Adrenal gland (tissue), 5 donors: ENCODE data around the gene OR8A1.

Experiments
- POLR2A ChIP-seq, 2 donors: fragments of 450-650 bp; IDR thresholded peaks; one replicate each; pipeline ENCODE4 v1.6.1; 2017; ENCODE audit warnings: antibody characterized with exemption in 2 of 2, mild to moderate bottlenecking in 2 of 2, moderate library complexity in 1 of 2
- TF ChIP-seq, protein P1 (sequence below), 6 experiments: fragments of 450-650 bp in 4 of 6; fragments of 200-600 bp in 2 of 6; sonication (generic) in 1 of 6; IDR thresholded peaks; 1 replicate in 5 of 6; 2 replicates in 1 of 6; pipeline versions ENCODE4 v1.5.1 to v1.8.0; 2016 to 2021; ENCODE audit warnings: antibody characterized with exemption in 6 of 6, mild to moderate bottlenecking in 2 of 6, moderate library complexity in 1 of 6
- donor health status: DM: no; HTN: no; CAD: no.

DNA sequence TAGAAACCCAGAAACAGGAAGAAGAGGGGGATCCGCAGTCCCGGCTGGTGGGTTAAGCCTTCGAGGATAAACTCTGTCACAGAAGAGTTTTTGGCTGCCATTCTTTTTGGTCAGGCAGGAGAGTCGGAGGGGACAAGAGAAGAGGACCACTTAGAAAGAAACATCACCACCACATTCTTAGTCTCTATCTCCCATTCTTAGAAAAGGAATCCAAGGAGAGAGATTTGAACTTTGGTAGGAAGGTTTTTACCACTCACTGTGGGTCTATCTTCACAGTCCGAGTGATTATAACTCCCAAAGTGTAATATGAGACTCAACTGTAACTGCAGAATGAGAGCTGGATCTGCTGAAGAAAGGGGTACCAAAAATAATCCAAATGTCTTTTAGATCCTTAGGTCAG lies 26.2 kb upstream of the OR8A1 start, which contains the start of gene OR8B12:
- TF ChIP-seq, protein P1, sequence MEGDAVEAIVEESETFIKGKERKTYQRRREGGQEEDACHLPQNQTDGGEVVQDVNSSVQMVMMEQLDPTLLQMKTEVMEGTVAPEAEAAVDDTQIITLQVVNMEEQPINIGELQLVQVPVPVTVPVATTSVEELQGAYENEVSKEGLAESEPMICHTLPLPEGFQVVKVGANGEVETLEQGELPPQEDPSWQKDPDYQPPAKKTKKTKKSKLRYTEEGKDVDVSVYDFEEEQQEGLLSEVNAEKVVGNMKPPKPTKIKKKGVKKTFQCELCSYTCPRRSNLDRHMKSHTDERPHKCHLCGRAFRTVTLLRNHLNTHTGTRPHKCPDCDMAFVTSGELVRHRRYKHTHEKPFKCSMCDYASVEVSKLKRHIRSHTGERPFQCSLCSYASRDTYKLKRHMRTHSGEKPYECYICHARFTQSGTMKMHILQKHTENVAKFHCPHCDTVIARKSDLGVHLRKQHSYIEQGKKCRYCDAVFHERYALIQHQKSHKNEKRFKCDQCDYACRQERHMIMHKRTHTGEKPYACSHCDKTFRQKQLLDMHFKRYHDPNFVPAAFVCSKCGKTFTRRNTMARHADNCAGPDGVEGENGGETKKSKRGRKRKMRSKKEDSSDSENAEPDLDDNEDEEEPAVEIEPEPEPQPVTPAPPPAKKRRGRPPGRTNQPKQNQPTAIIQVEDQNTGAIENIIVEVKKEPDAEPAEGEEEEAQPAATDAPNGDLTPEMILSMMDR (IDR thresholded peaks at IDR 0.05), result no peak
- no peak for TF ChIP-seq POLR2A (IDR thresholded peaks at IDR 0.05)
